Measurements from ENCODE around the gene HSPG2. TPM values are rescaled to one million over a fixed set of nuclear protein-coding genes. Genes with fewer than 3 reads are reported as not detected.

The HSPG2 gene
- total RNA-seq, 6 experiments from 2014 or later = 275 to 430 (median 297) TPM

GRCh38 chr1:21870611-21871010 is 66.5 kb downstream of the HSPG2 start:
- H3K4me3 Mint-ChIP-seq = no peak overlapping the region; the same call in 1 of the 2 replicates
- peaks cover 19% of the 10 kb centered on the region for H3K36me3 Mint-ChIP-seq (ENCODE audit: low read depth)
- TF ChIP-seq CTCF (IDR thresholded peaks at IDR 0.05) = no peak
- H3K27ac Mint-ChIP-seq = peak overlapping the region; percentile 69; the same call in 1 of the 2 replicates
- H3K9me3 Mint-ChIP-seq = no peaks in the 10 kb centered on the region
- peaks cover 12% of the 10 kb centered on the region for H3K27me3 Mint-ChIP-seq (ENCODE audit: insufficient read depth)
- peaks cover 20% of the 10 kb centered on the region for H3K4me1 Mint-ChIP-seq (ENCODE audit: low read depth)
- no peak for DNase-seq

- H3K27me3 Mint-ChIP-seq (ENCODE audit: insufficient read depth) = peaks cover 12% of the 10 kb centered on the region
- H3K9me3 Mint-ChIP-seq = no peaks in the 10 kb centered on the region
- no peak for TF ChIP-seq CTCF (IDR thresholded peaks at IDR 0.05)
- peaks cover 20% of the 10 kb centered on the region for H3K4me1 Mint-ChIP-seq (ENCODE audit: low read depth)
- H3K27ac Mint-ChIP-seq = peak overlapping the region; percentile 69
- peaks cover 19% of the 10 kb centered on the region for H3K36me3 Mint-ChIP-seq (ENCODE audit: low read depth)
- DNase-seq = peak; percentile 95
- no peak overlapping the region for H3K4me3 Mint-ChIP-seq
Measured at GRCh38 chr1:21869620-21870121, 67.4 kb downstream of the HSPG2 start.

GRCh38 chr1:21868941-21869454 is 68.1 kb downstream of the HSPG2 start:
- H3K27me3 Mint-ChIP-seq (ENCODE audit: insufficient read depth) = peaks cover 12% of the 10 kb centered on the region
- peaks cover 24% of the 10 kb centered on the region for H3K36me3 Mint-ChIP-seq (ENCODE audit: low read depth)
- peaks cover 20% of the 10 kb centered on the region for H3K4me1 Mint-ChIP-seq (ENCODE audit: low read depth)
- peak overlapping the region; percentile 69 for H3K27ac Mint-ChIP-seq
- no peaks in the 10 kb centered on the region for H3K9me3 Mint-ChIP-seq
- DNase-seq = no peak
- TF ChIP-seq CTCF (IDR thresholded peaks at IDR 0.05) = no peak
- H3K4me3 Mint-ChIP-seq = no peak overlapping the region; the same call in 1 of the 2 replicates

GRCh38 chr1:21868482-21868881 is 68.6 kb downstream of the HSPG2 start:
- H3K9me3 Mint-ChIP-seq = no peaks in the 10 kb centered on the region
- no peak for DNase-seq
- peaks cover 12% of the 10 kb centered on the region for H3K27me3 Mint-ChIP-seq (ENCODE audit: insufficient read depth)
- TF ChIP-seq CTCF (IDR thresholded peaks at IDR 0.05) = no peak
- H3K36me3 Mint-ChIP-seq (ENCODE audit: low read depth) = peaks cover 26% of the 10 kb centered on the region
- peak overlapping the region; percentile 48 for H3K27ac Mint-ChIP-seq
- H3K4me1 Mint-ChIP-seq (ENCODE audit: low read depth) = peaks cover 20% of the 10 kb centered on the region
- no peak overlapping the region for H3K4me3 Mint-ChIP-seq

- Mint-ChIP-seq H3K9me3 (no peaks in the 10 kb centered on the region), H3K36me3 (ENCODE audit: low read depth) (peaks cover 26% of the 10 kb centered on the region), H3K27ac (no peak overlapping the region), H3K27me3 (ENCODE audit: insufficient read depth) (peaks cover 12% of the 10 kb centered on the region), H3K4me1 (ENCODE audit: low read depth) (peaks cover 22% of the 10 kb centered on the region), H3K4me3 (no peak overlapping the region)
- TF ChIP-seq CTCF (IDR thresholded peaks at IDR 0.05) = no peak
- no peak for DNase-seq
Measured at GRCh38 chr1:21867451-21867996, 69.6 kb downstream of the HSPG2 start.

All from HFFc6 (cell line).